OCI-LY1 (cell line): ENCODE results near the gene SPTB.

Experiments
- H2AFZ ChIP-seq: fragments of 200-600 bp; sonication (generic), shearing (Covaris generic); 2 replicates; pipeline ENCODE4 v1.6.0; 2014; ENCODE audit warnings: antibody characterized with exemption, mild to moderate bottlenecking, low read length
- H3F3A ChIP-seq: fragments of 200-600 bp; sonication (generic), shearing (Covaris generic); 2 replicates; pipeline ENCODE4 v1.6.0; 2014; ENCODE audit warnings: mild to moderate bottlenecking, antibody characterized with exemption, low read length, moderate library complexity; ENCODE audit not compliant: insufficient read depth
- H3K27ac ChIP-seq: fragments of 200-600 bp; sonication (generic); 2 replicates; pipeline ENCODE4 v1.5.1; 2014; ENCODE audit warnings: low read length, mixed run types, mild to moderate bottlenecking, low read depth; ENCODE audit not compliant: poor library complexity, severe bottlenecking
- H3K27me3 ChIP-seq: fragments of 200-600 bp; sonication (generic); 2 replicates; pipeline ENCODE4 v1.6.0; 2014; ENCODE audit warnings: antibody characterized with exemption, mild to moderate bottlenecking, low read length, moderate library complexity; ENCODE audit not compliant: insufficient read depth
- H3K36me3 ChIP-seq: fragments of 200-600 bp; sonication (generic); 2 replicates; pipeline ENCODE4 v1.6.1; 2014; ENCODE audit warnings: mild to moderate bottlenecking, antibody characterized with exemption, low read length, moderate library complexity, mixed read lengths; ENCODE audit not compliant: insufficient read depth
- H3K4me1 ChIP-seq: fragments of 200-600 bp; sonication (generic); 2 replicates; pipeline ENCODE4 v1.5.1; 2014; ENCODE audit warnings: mild to moderate bottlenecking, low read length, moderate library complexity; ENCODE audit not compliant: insufficient read depth, severe bottlenecking
- H3K4me2 ChIP-seq: fragments of 200-600 bp; sonication (generic), shearing (Covaris generic); 2 replicates; pipeline ENCODE4 v1.6.1; 2014; ENCODE audit warnings: low read length
- H3K4me3 ChIP-seq: fragments of 200-600 bp; sonication (generic); 2 replicates; pipeline ENCODE4 v1.5.1; 2014; ENCODE audit warnings: low read length, low read depth, mild to moderate bottlenecking, mixed read lengths; ENCODE audit not compliant: poor library complexity, severe bottlenecking
- H3K79me2 ChIP-seq: fragments of 200-600 bp; shearing (Covaris generic); 2 replicates; pipeline ENCODE4 v1.6.1; 2016; ENCODE audit warnings: mixed run types, low read length, mixed read lengths; ENCODE audit not compliant: insufficient read depth
- H3K9ac ChIP-seq: fragments of 200-600 bp; sonication (generic), shearing (Covaris generic); 2 replicates; pipeline ENCODE4 v1.6.1; 2014; ENCODE audit warnings: mild to moderate bottlenecking, low read length, mixed read lengths
- H3K9me2 ChIP-seq: fragments of 200-600 bp; sonication (generic), shearing (Covaris generic); 2 replicates; pipeline ENCODE4 v1.6.1; 2014; ENCODE audit warnings: low read depth, mild to moderate bottlenecking, low read length, mixed read lengths
- H3K9me3 ChIP-seq: fragments of 200-600 bp; shearing (Covaris generic); 2 replicates; pipeline ENCODE4 v1.6.1; 2014; ENCODE audit warnings: low read length, mixed read lengths
- H4K20me1 ChIP-seq: fragments of 200-600 bp; sonication (generic), shearing (Covaris generic); 2 replicates; pipeline ENCODE4 v1.6.0; 2016; ENCODE audit warnings: mild to moderate bottlenecking, low read length; ENCODE audit not compliant: insufficient read depth
- CTCF ChIP-seq: fragments of 200-600 bp; sonication (generic), shearing (Covaris generic); IDR thresholded peaks from 2 replicates; pipeline ENCODE4 v1.5.1; 2017; ENCODE audit warnings: mild to moderate bottlenecking, antibody characterized with exemption, low read length, moderate library complexity, mixed read lengths
- EZH2 ChIP-seq: fragments of 200-600 bp; sonication (generic), shearing (Covaris generic); IDR thresholded peaks from 2 replicates; pipeline ENCODE4 v1.8.0; 2017; ENCODE audit warnings: borderline replicate concordance, mixed run types, mild to moderate bottlenecking, antibody characterized with exemption, low read length, moderate library complexity, mixed read lengths

Gene SPTB

GRCh38 chr14:64804754-64805260 lies 74.9 kb downstream of the SPTB start:
- Histone ChIP-seq H3K27ac (no peak overlapping the region), H3F3A (no peaks in the 10 kb centered on the region), H3K9me3 (no peaks in the 10 kb centered on the region), H3K9me2 (no peaks in the 10 kb centered on the region), H3K9ac (no peak overlapping the region), H4K20me1 (no peaks in the 10 kb centered on the region), H2AFZ (no peak overlapping the region), H3K4me3 (no peak overlapping the region), H3K27me3 (no peaks in the 10 kb centered on the region), H3K36me3 (no peaks in the 10 kb centered on the region), H3K4me1 (no peaks in the 10 kb centered on the region), H3K79me2 (no peaks in the 10 kb centered on the region), H3K4me2 (no peak overlapping the region)
- TF ChIP-seq EZH2 (no peak), CTCF (no peak)

- H3K9me3 ChIP-seq = no peaks in the 10 kb centered on the region
- H2AFZ ChIP-seq = no peak overlapping the region
- H3K4me1 ChIP-seq = no peaks in the 10 kb centered on the region
- no peak overlapping the region for H3K27ac ChIP-seq
- no peaks in the 10 kb centered on the region for H4K20me1 ChIP-seq
- H3K4me2 ChIP-seq = no peak overlapping the region
- H3K9me2 ChIP-seq = no peaks in the 10 kb centered on the region
- peak; percentile 54 for TF ChIP-seq CTCF
- no peak for TF ChIP-seq EZH2
- H3K36me3 ChIP-seq = no peaks in the 10 kb centered on the region
- no peak overlapping the region for H3K4me3 ChIP-seq
- H3F3A ChIP-seq = no peaks in the 10 kb centered on the region
- H3K27me3 ChIP-seq = no peaks in the 10 kb centered on the region
- H3K9ac ChIP-seq = no peak overlapping the region
- H3K79me2 ChIP-seq = no peaks in the 10 kb centered on the region
These were observed 77.9 kb downstream of the SPTB start for GRCh38 chr14:64801800-64802199.

GRCh38 chr14:64801046-64801445 lies 78.7 kb downstream of the SPTB start:
- no peaks in the 10 kb centered on the region for H3K9me2 ChIP-seq
- H3K9me3 ChIP-seq = no peaks in the 10 kb centered on the region
- no peaks in the 10 kb centered on the region for H3K79me2 ChIP-seq
- H3K4me2 ChIP-seq = no peak overlapping the region
- H3K9ac ChIP-seq = no peak overlapping the region
- H4K20me1 ChIP-seq = no peaks in the 10 kb centered on the region
- no peaks in the 10 kb centered on the region for H3K4me1 ChIP-seq
- no peaks in the 10 kb centered on the region for H3K36me3 ChIP-seq
- no peaks in the 10 kb centered on the region for H3K27me3 ChIP-seq
- TF ChIP-seq CTCF (no peak), EZH2 (no peak)
- no peak overlapping the region for H3K4me3 ChIP-seq
- H3K27ac ChIP-seq = no peak overlapping the region
- H2AFZ ChIP-seq = no peak overlapping the region
- H3F3A ChIP-seq = no peaks in the 10 kb centered on the region
